Pancreas (tissue), 10 donors: Measurements from ENCODE around the gene TAS2R9. TPM values are rescaled to one million over a fixed set of nuclear protein-coding genes. Genes with fewer than 3 reads are reported as not detected.
"Not testable (repeated sequence)": the region's sequence is repeated elsewhere in the genome, so short reads cannot be mapped to it uniquely, and the experiment has no call there.

Experiments
- ATAC-seq, 4 donors: fragments of 200-7000 bp; cut with Tn5 transposase; one replicate each; pipeline versions ENCODE4 v1.8.0 to v1.9.1; 2020; ENCODE audit warnings: mild to moderate bottlenecking in 4 of 4, moderate library complexity in 4 of 4
- DNase-seq, 6 donors: peaks; one replicate each; pipeline ENCODE4 v3.0.0-alpha.2; 2020
- FAIRE-seq: peaks from 2 replicates; lab custom pipeline; 2012; peaks lifted over from hg19 to GRCh38; lab: Jason Lieb, UNC
- H3K27ac ChIP-seq, 4 donors: fragments of 200-600 bp; sonication (generic); 1 replicate in 3 of 4; 2 replicates in 1 of 4; pipeline versions ENCODE4 v1.5.0 to v1.8.0; 2020
- H3K27me3 ChIP-seq, 4 donors: fragments of 200-600 bp; one replicate each; pipeline ENCODE4 v1.8.0; 2021
- H3K36me3 ChIP-seq, 3 donors: fragments of 200-600 bp; sonication (generic) in 1 of 3; one replicate each; pipeline versions ENCODE4 v1.5.0 to v1.8.0; 2020 to 2021
- H3K4me1 ChIP-seq, 3 donors: fragments of 200-600 bp; one replicate each; pipeline ENCODE4 v1.8.0; 2021
- H3K4me3 ChIP-seq, 4 donors: fragments of 200-600 bp; sonication (generic) in 2 of 4; one replicate each; pipeline versions ENCODE4 v1.5.0 to v1.8.0; 2020 to 2021
- H3K9me3 ChIP-seq, 4 donors: fragments of 200-600 bp; one replicate each; pipeline ENCODE4 v1.8.0; 2021
- CTCF ChIP-seq, 4 donors: fragments of 200-600 bp; sonication (generic) in 3 of 4; IDR thresholded peaks; one replicate each; pipeline versions ENCODE4 v1.5.0 to v1.8.0; 2021; ENCODE audit warnings: antibody characterized with exemption in 4 of 4
- WGBS, 2 donors: extraction: QIAGEN DNeasy Blood & Tissue Kit; methylation state at CpG; one replicate each; pipeline ENCODE4 v1.1.7; 2013; 5-methylcytosine and 5-hydroxymethylcytosine counted together
- intact Hi-C, 3 donors: fragments of 100-400 bp; cut with DNase I; formaldehyde crosslinking; loops; one replicate each; pipeline versions ENCODE4 v1.11.1 to v1.14.2; 2022
- polyA plus RNA-seq, 2 donors: library from polyadenylated mRNA; stranded (reverse); fragments of 200-250 nt; gene quantifications; one replicate each; pipeline ENCODE4 v1.2.3, GENCODE V29; 2013
- total RNA-seq, 6 donors: library from RNA; stranded (reverse); fragmentation: NEBNext Ultra II Directional in 4 of 6; extraction: Animal tissue kit (Norgen Biotek cat#: 25700) in 4 of 6; gene quantifications; one replicate each; pipeline versions ENCODE4 v1.2.1 to v1.2.4, GENCODE V29; 2021 to 2023
- donor health status: healthy with polysubstance abuse.
- donor health status: DM: no; HTN: no; CAD: no; lungs with moderate emphysema.
- donor health status: DM: no; HTN: no; CAD: no.
- donor health status: control.
- donor health status: control.
- donor health status: Bipolar disorder and iron deficiency.
- donor health status: DM: yes; HTN: yes; CAD: no.
- donor health status: DM: no; HTN: no; CAD: no.
- donor health status: DM: no; HTN: no; CAD: no.
- donor health status: DM: yes; HTN: yes; CAD: no.

TAS2R9 gene
- total and polyA plus RNA-seq, 8 donors: not detected

DNA sequence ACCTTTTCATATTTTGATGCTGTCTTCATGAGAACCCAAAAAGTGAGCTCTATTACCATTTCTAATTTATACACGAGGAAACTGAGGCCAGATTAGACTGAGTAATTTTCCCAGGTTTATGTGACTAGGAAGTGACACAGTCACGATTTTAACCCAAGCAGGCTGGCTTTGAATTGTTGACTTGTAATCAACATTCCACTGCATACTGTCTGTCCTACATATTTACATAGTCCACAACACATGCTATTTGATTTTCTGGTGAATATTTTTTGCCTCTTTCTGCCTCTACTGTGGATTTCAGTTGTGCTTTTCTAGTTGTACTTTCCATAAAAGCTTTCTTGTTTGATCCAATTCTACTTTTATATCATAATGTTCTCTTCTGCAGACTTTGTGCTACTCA is 15.7 kb downstream of the TAS2R9 start:
- intact Hi-C loops: no loop called here
- 14 to 15% methylated on average over 2 of the region's 2 CpGs for WGBS, 2 donors
- Histone ChIP-seq H3K4me3 (no peak overlapping the region), H3K4me1 (no peaks in the 10 kb centered on the region), H3K27me3 (no peaks in the 10 kb centered on the region), H3K36me3 (no peaks in the 10 kb centered on the region), H3K27ac (no peak overlapping the region), H3K9me3 (no peaks in the 10 kb centered on the region)
- no peak for FAIRE-seq
- TF ChIP-seq CTCF (IDR thresholded peaks at IDR 0.05): no peak
- no peak for DNase-seq
- no peak for ATAC-seq

GRCh38 chr12:10791769-10792168 is 18.2 kb downstream of the TAS2R9 start:
- H3K27ac ChIP-seq, H3K9me3 ChIP-seq, FAIRE-seq, H3K4me1 ChIP-seq, H3K36me3 ChIP-seq, DNase-seq, intact Hi-C loops, ATAC-seq, H3K4me3 ChIP-seq, H3K27me3 ChIP-seq: not testable (repeated sequence)
- 88 to 89% methylated on average over 4 of the region's 4 CpGs for WGBS, 2 donors

DNA sequence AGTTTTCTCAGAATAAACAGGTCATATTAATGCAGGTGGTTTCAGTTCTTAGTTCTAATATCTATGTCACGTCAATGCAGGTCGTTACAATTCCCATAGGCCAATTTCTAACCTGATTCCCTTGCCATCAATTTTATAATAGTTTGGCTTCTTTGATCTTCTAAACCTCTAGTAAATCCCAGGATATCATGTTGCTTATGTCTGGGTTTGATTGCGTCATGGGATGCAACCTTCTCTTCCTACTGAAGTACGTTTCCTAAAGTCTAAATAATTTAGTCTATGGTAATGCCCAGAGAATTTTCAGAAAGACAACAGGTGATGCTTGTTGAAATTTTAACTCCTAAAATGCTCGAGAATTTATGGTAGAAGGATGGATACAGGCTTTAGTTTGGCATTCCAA is 26.7 kb downstream of the TAS2R9 start:
- no peak overlapping the region for H3K4me3 ChIP-seq
- no peak for FAIRE-seq
- H3K36me3 ChIP-seq: no peaks in the 10 kb centered on the region
- no peak for ATAC-seq
- no peak for TF ChIP-seq CTCF (IDR thresholded peaks at IDR 0.05)
- no peaks in the 10 kb centered on the region for H3K4me1 ChIP-seq
- peaks cover 0 to 3% (median under 1%) of the 10 kb centered on the region in 4 donors for H3K27me3 ChIP-seq
- no peak for DNase-seq
- no peaks in the 10 kb centered on the region for H3K9me3 ChIP-seq
- 54 to 57% methylated on average over 5 of the region's 5 CpGs for WGBS, 2 donors
- H3K27ac ChIP-seq: no peak overlapping the region
- intact Hi-C loops: no loop called here

GRCh38 chr12:10779103-10779502 is 30.9 kb downstream of the TAS2R9 start:
- TF ChIP-seq CTCF (IDR thresholded peaks at IDR 0.05): no peak
- Histone ChIP-seq H3K9me3 (no peaks in the 10 kb centered on the region), H3K4me1 (no peaks in the 10 kb centered on the region), H3K27ac (no peak overlapping the region), H3K36me3 (no peaks in the 10 kb centered on the region), H3K4me3 (no peak overlapping the region), H3K27me3 (peaks cover 0 to 7% (median 3%) of the 10 kb centered on the region in 4 donors)
- no peak for FAIRE-seq
- no peak for ATAC-seq
- 84% methylated on average over 2 of the region's 2 CpGs for WGBS, 2 donors
- DNase-seq: no peak
- intact Hi-C loops: loop anchor here in 2 of 3 donors (10.0 kb wide), 2 partner anchors 416 to 706 kb away; no protein-coding TSS in a partner anchor

GRCh38 chr12:10771132-10771733 is 38.7 kb downstream of the TAS2R9 start:
- Histone ChIP-seq H3K36me3 (no peaks in the 10 kb centered on the region), H3K4me1 (no peaks in the 10 kb centered on the region), H3K27ac (no peak overlapping the region), H3K4me3 (no peak overlapping the region), H3K9me3 (no peaks in the 10 kb centered on the region), H3K27me3 (peaks cover 0 to 9% (median 2%) of the 10 kb centered on the region in 4 donors)
- ATAC-seq (peak; percentile 73 to 85 (median 82)), FAIRE-seq (peak; percentile 97), DNase-seq (no peak)
- intact Hi-C loops: loop anchor here in 2 of 3 donors (10.0 kb wide), 2 partner anchors 424 to 714 kb away; no protein-coding TSS in a partner anchor
- WGBS, 2 donors: 0% methylated on average over 1 of the region's 1 CpG
- TF ChIP-seq CTCF (IDR thresholded peaks at IDR 0.05): peak in 3 of 4 donors; percentile 35 to 49 (median 40)
